Psoas muscle (tissue), 8 donors: ENCODE data around the gene HPCA. TPM values are rescaled to one million over a fixed set of nuclear protein-coding genes. Genes with fewer than 3 reads are reported as not detected.
A peak's percentile ranks its signal among the peaks of the same experiment; 100 is the strongest.

ENCODE experiments used
- ATAC-seq, 4 donors: fragments of 200-7000 bp; cut with Tn5 transposase; one replicate each; pipeline ENCODE4 v1.9.1; 2020; ENCODE audit warnings: moderate library complexity in 3 of 4, mild to moderate bottlenecking in 2 of 4
- DNase-seq, 2 donors: peaks; one replicate each; pipeline ENCODE4 v3.0.0-alpha.2; 2020
- H3K27ac ChIP-seq: fragments of 200-600 bp; one replicate; pipeline ENCODE4 v1.8.0; 2022
- H3K27me3 ChIP-seq, 3 donors: fragments of 200-600 bp in 1 of 3; one replicate each; pipeline versions ENCODE4 v1.6.1 to v1.8.0; 2013 to 2022; ENCODE audit warnings: low read length in 2 of 3, mild to moderate bottlenecking in 2 of 3, moderate library complexity in 1 of 3; ENCODE audit not compliant: insufficient read depth in 3 of 3
- H3K36me3 ChIP-seq, 2 donors: fragments of 200-600 bp in 1 of 2; one replicate each; pipeline versions ENCODE4 v1.6.1 to v1.8.0; 2013 to 2022; ENCODE audit warnings: low read depth in 1 of 2, mild to moderate bottlenecking in 1 of 2, moderate library complexity in 1 of 2; ENCODE audit not compliant: insufficient read depth in 1 of 2
- H3K4me1 ChIP-seq: fragments of 200-600 bp; one replicate; pipeline ENCODE4 v1.8.0; 2022
- H3K4me3 ChIP-seq: fragments of 200-600 bp; one replicate; pipeline ENCODE4 v1.8.0; 2022; ENCODE audit warnings: mild to moderate bottlenecking
- H3K9me3 ChIP-seq: fragments of 200-600 bp; one replicate; pipeline ENCODE4 v1.8.0; 2022
- CTCF ChIP-seq: fragments of 200-600 bp; IDR thresholded peaks from one replicate; pipeline ENCODE4 v1.8.0; 2022; ENCODE audit warnings: antibody characterized with exemption
- WGBS, 3 donors: extraction: QIAGEN DNeasy Blood & Tissue Kit; methylation state at CpG; one replicate each; pipeline versions ENCODE4 v1.1.6 to v1.1.7; 2013; 5-methylcytosine and 5-hydroxymethylcytosine counted together
- intact Hi-C, 2 donors: fragments of 100-400 bp; cut with DNase I; formaldehyde crosslinking; loops; one replicate each; pipeline versions ENCODE4 v1.11.0 to v1.14.2; 2022
- long read RNA-seq, 2 donors: library from polyadenylated mRNA; unstranded; transcript quantifications; one replicate each; pipeline ENCODE4 v2.0.0, GENCODE V29; 2021
- polyA plus RNA-seq, 3 donors: library from polyadenylated mRNA; stranded (reverse); fragments of 200-250 nt; gene quantifications; one replicate each; pipeline ENCODE4 v1.2.3, GENCODE V29; 2013
- total RNA-seq, 4 donors: library from RNA; stranded (reverse); fragmentation: NEBNext Ultra II Directional in 2 of 4; extraction: Animal tissue kit (Norgen Biotek cat#: 25700) in 2 of 4; gene quantifications; one replicate each; pipeline versions ENCODE4 v1.2.1 to v1.2.4, GENCODE V29; 2021 to 2023
- donor health status: healthy with polysubstance abuse.
- donor health status: DM: no; HTN: no; CAD: no; lungs with moderate emphysema.
- donor health status: Bipolar disorder and iron deficiency.
- donor health status: healthy.
- donor health status: DM: yes; HTN: yes; CAD: no.
- donor health status: DM: no; HTN: no; CAD: no.
- donor health status: DM: no; HTN: no; CAD: no.
- donor health status: DM: yes; HTN: yes; CAD: no.

HPCA gene
- total RNA-seq (not detected), polyA plus RNA-seq (under 1 TPM in 1 of 3 donors, not detected in 2; 0.22 TPM)
- long read RNA-seq, donor 1 = 0 reads
- long read RNA-seq, donor 2 = 0 reads

- H3K4me3 ChIP-seq = peak within 1 kb of the TSS; percentile 32
- H3K36me3 ChIP-seq = no peaks in the 10 kb centered on the region
- intact Hi-C loops = no loop called here
- peak; percentile 35 for TF ChIP-seq CTCF
- H3K9me3 ChIP-seq = no peaks in the 10 kb centered on the region
- H3K27ac ChIP-seq = no peak within 1 kb of the TSS
- DNase-seq = peak; percentile 55 to 77
- ATAC-seq = peak; percentile 73 to 87 (median 84)
- peaks cover 11% of the 10 kb centered on the region for H3K4me1 ChIP-seq
- 2 to 5% (median 2%) methylated on average over 47 to 79 of the region's 79 CpGs for WGBS, 3 donors
- H3K27me3 ChIP-seq = peaks cover 0 to 36% (median 21%) of the 10 kb centered on the region in 3 donors
Measured at GRCh38 chr1:32886004-32886827, at the start of gene HPCA. Gene HPCA, plus strand, starts transcription at chr1:32886491. Its CDS starts 2,408 bp downstream, at chr1:32888899.

- Histone ChIP-seq H3K9me3 (no peaks in the 10 kb centered on the region), H3K4me3 (no peak overlapping the region), H3K4me1 (no peaks in the 10 kb centered on the region), H3K27me3 (no peaks in the 10 kb centered on the region), H3K27ac (no peak overlapping the region), H3K36me3 (peaks cover 0 to 54% of the 10 kb centered on the region in 2 donors)
- intact Hi-C loops = no loop called here
- 44 to 48% (median 45%) methylated on average over 2 of the region's 2 CpGs for WGBS, 3 donors
- ATAC-seq = no peak
- no peak for DNase-seq
- TF ChIP-seq CTCF = no peak
Measured at GRCh38 chr1:32848354-32849063, 37.8 kb upstream of the HPCA start.

GRCh38 chr1:32855861-32856617 lies 30.3 kb upstream of the HPCA start:
- Histone ChIP-seq H3K36me3 (peaks cover 0 to 67% of the 10 kb centered on the region in 2 donors), H3K27ac (no peak overlapping the region), H3K9me3 (no peaks in the 10 kb centered on the region), H3K4me3 (no peak overlapping the region), H3K27me3 (no peaks in the 10 kb centered on the region), H3K4me1 (peaks cover 4% of the 10 kb centered on the region)
- ATAC-seq = no peak
- 91 to 94% (median 91%) methylated on average over 13 of the region's 13 CpGs for WGBS, 3 donors
- TF ChIP-seq CTCF = no peak
- no peak for DNase-seq
- intact Hi-C loops = no loop called here

GRCh38 chr1:32858136-32858535 lies 28.2 kb upstream of the HPCA start:
- TF ChIP-seq CTCF = no peak
- intact Hi-C loops = no loop called here
- no peaks in the 10 kb centered on the region for H3K27me3 ChIP-seq
- 88 to 97% (median 96%) methylated on average over 2 of the region's 2 CpGs for WGBS, 3 donors
- DNase-seq (no peak), ATAC-seq (no peak)
- H3K27ac ChIP-seq = no peak overlapping the region
- no peak overlapping the region for H3K4me3 ChIP-seq
- no peaks in the 10 kb centered on the region for H3K9me3 ChIP-seq
- H3K36me3 ChIP-seq = peaks cover 0 to 74% of the 10 kb centered on the region in 2 donors
- peaks cover 12% of the 10 kb centered on the region for H3K4me1 ChIP-seq
